ENCODE measurements around the gene FBXO41. TPM values are rescaled to one million over a fixed set of nuclear protein-coding genes. Genes with fewer than 3 reads are reported as not detected.

The FBXO41 gene
- total RNA-seq, 1 experiment from 2014 or later = 6.5 TPM

DNA sequence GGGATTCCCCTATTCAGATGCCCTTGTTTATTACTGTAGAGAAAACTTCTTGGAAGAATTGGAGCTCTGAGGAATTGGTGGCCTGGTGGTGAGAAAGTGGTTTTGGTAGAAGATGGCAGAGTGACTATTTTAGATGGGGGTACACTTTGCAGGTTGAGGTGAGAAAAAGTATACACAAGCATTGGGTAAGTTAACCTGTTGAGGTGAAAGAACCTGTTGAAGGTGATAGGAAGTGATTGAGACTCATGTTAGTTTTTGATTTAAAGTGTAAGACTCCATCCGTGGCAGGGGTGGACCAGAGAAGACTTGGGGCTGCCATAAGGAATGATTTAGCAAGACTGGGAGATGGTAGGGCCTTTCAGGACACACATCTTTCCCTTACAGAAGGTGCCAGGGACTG, 47.1 kb downstream of the FBXO41 start:
- DNase-seq (ENCODE audit: low read depth, low spot score) = no peak
- in situ Hi-C loops (cut with HindIII; ENCODE audit: low pct_unique_long_range_greater_than_20kb, low sequenced_read_pairs) = loop anchor here (10.0 kb wide), 1 partner anchor 58 kb away; the partner anchor contains the start of gene EGR4
- CTCF ChIA-PET = no interaction called here
- Histone ChIP-seq H3K4me3 (ENCODE audit: low read depth in 2 of 2, low read length in 2 of 2) (no peak overlapping the region), H3K9me3 (ENCODE audit: control insufficient read depth, insufficient read depth, low read depth, low read length) (no peaks in the 10 kb centered on the region), H3K27me3 (ENCODE audit: control insufficient read depth, insufficient read depth, low read length) (no peaks in the 10 kb centered on the region), H3K4me1 (ENCODE audit: control insufficient read depth, insufficient read depth, low read length) (peaks cover 29% of the 10 kb centered on the region), H3K27ac (ENCODE audit: low read length) (no peak overlapping the region), H3K36me3 (ENCODE audit: control insufficient read depth, insufficient read depth, low read length) (peaks cover 21% of the 10 kb centered on the region)
- intact Hi-C loops (cut with micrococcal nuclease; ENCODE audit: unreplicated experiment) = no loop called here
- ATAC-seq = no peak
- BruUV-seq (replicated peaks) = no TSS peak
- POLR2A ChIA-PET = no interaction called here
- TF ChIP-seq TCF7L2 (IDR thresholded peaks at IDR 0.05; ENCODE audit: low read depth, low read length) = no peak
- TF ChIP-seq, protein P1, sequence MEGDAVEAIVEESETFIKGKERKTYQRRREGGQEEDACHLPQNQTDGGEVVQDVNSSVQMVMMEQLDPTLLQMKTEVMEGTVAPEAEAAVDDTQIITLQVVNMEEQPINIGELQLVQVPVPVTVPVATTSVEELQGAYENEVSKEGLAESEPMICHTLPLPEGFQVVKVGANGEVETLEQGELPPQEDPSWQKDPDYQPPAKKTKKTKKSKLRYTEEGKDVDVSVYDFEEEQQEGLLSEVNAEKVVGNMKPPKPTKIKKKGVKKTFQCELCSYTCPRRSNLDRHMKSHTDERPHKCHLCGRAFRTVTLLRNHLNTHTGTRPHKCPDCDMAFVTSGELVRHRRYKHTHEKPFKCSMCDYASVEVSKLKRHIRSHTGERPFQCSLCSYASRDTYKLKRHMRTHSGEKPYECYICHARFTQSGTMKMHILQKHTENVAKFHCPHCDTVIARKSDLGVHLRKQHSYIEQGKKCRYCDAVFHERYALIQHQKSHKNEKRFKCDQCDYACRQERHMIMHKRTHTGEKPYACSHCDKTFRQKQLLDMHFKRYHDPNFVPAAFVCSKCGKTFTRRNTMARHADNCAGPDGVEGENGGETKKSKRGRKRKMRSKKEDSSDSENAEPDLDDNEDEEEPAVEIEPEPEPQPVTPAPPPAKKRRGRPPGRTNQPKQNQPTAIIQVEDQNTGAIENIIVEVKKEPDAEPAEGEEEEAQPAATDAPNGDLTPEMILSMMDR (IDR thresholded peaks at IDR 0.05) = no peak
- no peak for TF ChIP-seq SIN3A (IDR thresholded peaks at IDR 0.05; ENCODE audit: borderline replicate concordance, insufficient read depth, low read depth, low read length)
- no peak for TF ChIP-seq POLR2AphosphoS5 (IDR thresholded peaks at IDR 0.05; ENCODE audit: low read depth, low read length)
- TF ChIP-seq, protein P2, sequence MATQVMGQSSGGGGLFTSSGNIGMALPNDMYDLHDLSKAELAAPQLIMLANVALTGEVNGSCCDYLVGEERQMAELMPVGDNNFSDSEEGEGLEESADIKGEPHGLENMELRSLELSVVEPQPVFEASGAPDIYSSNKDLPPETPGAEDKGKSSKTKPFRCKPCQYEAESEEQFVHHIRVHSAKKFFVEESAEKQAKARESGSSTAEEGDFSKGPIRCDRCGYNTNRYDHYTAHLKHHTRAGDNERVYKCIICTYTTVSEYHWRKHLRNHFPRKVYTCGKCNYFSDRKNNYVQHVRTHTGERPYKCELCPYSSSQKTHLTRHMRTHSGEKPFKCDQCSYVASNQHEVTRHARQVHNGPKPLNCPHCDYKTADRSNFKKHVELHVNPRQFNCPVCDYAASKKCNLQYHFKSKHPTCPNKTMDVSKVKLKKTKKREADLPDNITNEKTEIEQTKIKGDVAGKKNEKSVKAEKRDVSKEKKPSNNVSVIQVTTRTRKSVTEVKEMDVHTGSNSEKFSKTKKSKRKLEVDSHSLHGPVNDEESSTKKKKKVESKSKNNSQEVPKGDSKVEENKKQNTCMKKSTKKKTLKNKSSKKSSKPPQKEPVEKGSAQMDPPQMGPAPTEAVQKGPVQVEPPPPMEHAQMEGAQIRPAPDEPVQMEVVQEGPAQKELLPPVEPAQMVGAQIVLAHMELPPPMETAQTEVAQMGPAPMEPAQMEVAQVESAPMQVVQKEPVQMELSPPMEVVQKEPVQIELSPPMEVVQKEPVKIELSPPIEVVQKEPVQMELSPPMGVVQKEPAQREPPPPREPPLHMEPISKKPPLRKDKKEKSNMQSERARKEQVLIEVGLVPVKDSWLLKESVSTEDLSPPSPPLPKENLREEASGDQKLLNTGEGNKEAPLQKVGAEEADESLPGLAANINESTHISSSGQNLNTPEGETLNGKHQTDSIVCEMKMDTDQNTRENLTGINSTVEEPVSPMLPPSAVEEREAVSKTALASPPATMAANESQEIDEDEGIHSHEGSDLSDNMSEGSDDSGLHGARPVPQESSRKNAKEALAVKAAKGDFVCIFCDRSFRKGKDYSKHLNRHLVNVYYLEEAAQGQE (IDR thresholded peaks at IDR 0.05; ENCODE audit: insufficient read depth in 1 of 2, low read depth in 2 of 2, low read length in 1 of 2) = no peak

DNA sequence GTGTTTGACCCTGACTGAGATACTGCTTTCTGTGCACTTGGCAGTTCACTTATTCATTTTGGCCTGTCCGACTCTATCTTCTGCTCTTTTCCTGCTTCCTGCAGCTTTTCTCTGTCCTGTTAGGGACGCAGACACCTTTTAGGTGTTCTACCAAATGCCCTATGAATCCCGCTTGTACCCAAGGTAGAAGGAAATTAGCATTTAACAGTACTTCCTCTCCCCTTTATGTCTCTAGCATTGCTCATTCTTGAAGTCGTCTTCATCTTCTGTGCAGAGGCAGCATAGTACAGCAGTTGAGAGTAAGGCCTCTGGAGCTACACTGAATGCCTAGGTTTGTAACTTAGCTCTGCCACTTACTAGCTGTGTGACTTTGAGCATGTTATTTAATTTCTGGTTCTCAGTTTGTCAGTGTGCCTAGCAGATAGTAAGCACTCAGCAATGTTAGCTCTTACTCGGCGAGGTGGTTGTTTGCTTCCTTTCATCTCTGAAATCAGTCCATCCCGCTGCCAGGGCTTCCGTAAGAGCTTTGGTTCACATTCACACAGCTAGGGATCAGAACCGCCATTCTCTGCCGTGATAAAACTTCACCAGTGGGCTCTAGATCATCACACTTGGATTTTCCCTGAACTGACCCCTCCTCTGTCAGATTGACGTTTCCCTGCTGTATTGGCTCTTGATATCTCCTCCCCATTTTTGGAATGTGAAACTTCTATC, 48.8 kb downstream of the FBXO41 start:
- TF ChIP-seq POLR2AphosphoS5 (IDR thresholded peaks at IDR 0.05; ENCODE audit: low read depth, low read length) (no peak), TCF7L2 (IDR thresholded peaks at IDR 0.05; ENCODE audit: low read depth, low read length) (no peak), SIN3A (IDR thresholded peaks at IDR 0.05; ENCODE audit: borderline replicate concordance, insufficient read depth, low read depth, low read length) (no peak)
- TF ChIP-seq, protein P1 (IDR thresholded peaks at IDR 0.05) = no peak
- TF ChIP-seq, protein P2 (IDR thresholded peaks at IDR 0.05; ENCODE audit: insufficient read depth in 1 of 2, low read depth in 2 of 2, low read length in 1 of 2) = no peak
- in situ Hi-C loops (cut with HindIII; ENCODE audit: low pct_unique_long_range_greater_than_20kb, low sequenced_read_pairs) = loop anchor here (10.0 kb wide), 1 partner anchor 59 kb away; the partner anchor contains the start of gene EGR4
- intact Hi-C loops (cut with micrococcal nuclease; ENCODE audit: unreplicated experiment) = no loop called here
- DNase-seq (ENCODE audit: low read depth, low spot score) = no peak
- peak overlapping the region; percentile 97 for H3K27ac ChIP-seq (ENCODE audit: low read length)
- CTCF ChIA-PET = no interaction called here
- peaks cover 29% of the 10 kb centered on the region for H3K4me1 ChIP-seq (ENCODE audit: control insufficient read depth, insufficient read depth, low read length)
- no TSS peak for BruUV-seq (replicated peaks)
- peaks cover 19% of the 10 kb centered on the region for H3K36me3 ChIP-seq (ENCODE audit: control insufficient read depth, insufficient read depth, low read length)
- no peaks in the 10 kb centered on the region for H3K27me3 ChIP-seq (ENCODE audit: control insufficient read depth, insufficient read depth, low read length)
- POLR2A ChIA-PET = interaction anchor here (0.7 kb wide), 1 partner anchor 318 kb away, joined by 6 read pairs; no protein-coding TSS in a partner anchor
- no peak for ATAC-seq
- H3K9me3 ChIP-seq (ENCODE audit: control insufficient read depth, insufficient read depth, low read depth, low read length) = no peaks in the 10 kb centered on the region
- peak overlapping the region; percentile 72 to 88 for H3K4me3 ChIP-seq (ENCODE audit: low read depth in 2 of 2, low read length in 2 of 2)
